Esophagus muscularis mucosa (tissue), 4 donors: ENCODE results near the gene LCN15. TPM values are rescaled to one million over a fixed set of nuclear protein-coding genes. Genes with fewer than 3 reads are reported as not detected.

ENCODE experiments used
- DNase-seq: peaks from one replicate; pipeline ENCODE4 v3.0.0-alpha.2; 2017; ENCODE audit errors: extremely low spot score
- H3K27ac ChIP-seq, 4 donors: fragments of 200-600 bp; sonication (generic); replicated peaks in 1 of 4; 1 replicate in 3 of 4; 2 replicates in 1 of 4; pipeline ENCODE4 v1.5.1; 2016 to 2019; ENCODE audit warnings: mild to moderate bottlenecking in 1 of 4
- H3K27me3 ChIP-seq, 4 donors: fragments of 200-600 bp; sonication (generic); one replicate each; pipeline versions ENCODE4 v1.5.1 to v1.6.0; 2016 to 2019
- H3K36me3 ChIP-seq, 4 donors: fragments of 200-600 bp; sonication (generic); one replicate each; pipeline ENCODE4 v1.5.1; 2016 to 2019
- H3K4me1 ChIP-seq, 4 donors: fragments of 200-600 bp; sonication (generic); one replicate each; pipeline ENCODE4 v1.5.1; 2016 to 2019
- H3K4me3 ChIP-seq, 4 donors: fragments of 200-600 bp; sonication (generic); 1 replicate in 2 of 4; 2 replicates in 2 of 4; pipeline ENCODE4 v1.5.1; 2016 to 2019; ENCODE audit warnings: mild to moderate bottlenecking in 4 of 4, moderate library complexity in 1 of 4
- H3K9me3 ChIP-seq, 4 donors: fragments of 200-600 bp; sonication (generic); 1 replicate in 3 of 4; 2 replicates in 1 of 4; pipeline ENCODE4 v1.5.1; 2016 to 2019
- CTCF ChIP-seq, 3 experiments: fragments of 200-600 bp in 2 of 3; fragments of 450-650 bp in 1 of 3; sonication (generic) in 2 of 3; IDR thresholded peaks; one replicate each; pipeline ENCODE4 v1.5.1; 2017 to 2019; ENCODE audit warnings: antibody characterized with exemption in 3 of 3, mild to moderate bottlenecking in 2 of 3, moderate library complexity in 1 of 3
- EP300 ChIP-seq: sonication (generic); formaldehyde crosslinking; IDR thresholded peaks from one replicate; pipeline ENCODE4 v1.6.1; 2017; ENCODE audit warnings: antibody characterized with exemption
- POLR2A ChIP-seq: fragments of 450-650 bp; IDR thresholded peaks from one replicate; pipeline ENCODE4 v1.6.1; 2017; ENCODE audit warnings: antibody characterized with exemption, moderate library complexity, mild to moderate bottlenecking, low read depth
- POLR2AphosphoS5 ChIP-seq, 2 donors: sonication (generic); formaldehyde crosslinking; IDR thresholded peaks; one replicate each; pipeline ENCODE4 v1.6.1; 2017; ENCODE audit warnings: antibody characterized with exemption in 2 of 2
- WGBS: methylation state at CpG from one replicate; pipeline ENCODE4 v1.1.5; 2018; 5-methylcytosine and 5-hydroxymethylcytosine counted together
- intact Hi-C: fragments of 100-400 bp; cut with DNase I; formaldehyde crosslinking; loops from one replicate; pipeline ENCODE4 v1.15.1; 2023
- total RNA-seq, 4 donors: library from RNA; depleted of rRNA; stranded (reverse); fragments of >200 nt; gene quantifications; one replicate each; pipeline versions ENCODE4 v1.1.0 to v1.2.1, GENCODE V29; 2016

The LCN15 gene
- total RNA-seq, 4 donors from 2014 or later: not detected

GRCh38 chr9:136782452-136782851 lies 18.1 kb upstream of the LCN15 start:
- H3K4me3 ChIP-seq: no peak overlapping the region
- TF ChIP-seq EP300 (no peak), CTCF (IDR thresholded peaks at IDR 0.05) (no peak), POLR2A (no peak), POLR2AphosphoS5 (IDR thresholded peaks at IDR 0.05) (no peak)
- H3K27me3 ChIP-seq: no peaks in the 10 kb centered on the region
- H3K9me3 ChIP-seq: no peaks in the 10 kb centered on the region
- H3K4me1 ChIP-seq: peaks cover 0 to 2% (median 2%) of the 10 kb centered on the region in 4 donors
- intact Hi-C loops: no loop called here
- WGBS: 92% methylated on average over 3 of the region's 3 CpGs
- H3K36me3 ChIP-seq: no peaks in the 10 kb centered on the region
- no peak overlapping the region for H3K27ac ChIP-seq
- DNase-seq: no peak

GRCh38 chr9:136779808-136780207 lies 15.5 kb upstream of the LCN15 start:
- TF ChIP-seq EP300: no peak
- no peak for TF ChIP-seq POLR2A
- no peak for TF ChIP-seq POLR2AphosphoS5 (IDR thresholded peaks at IDR 0.05)
- TF ChIP-seq CTCF (IDR thresholded peaks at IDR 0.05): no peak
- Histone ChIP-seq H3K27me3 (no peaks in the 10 kb centered on the region), H3K27ac (no peak overlapping the region), H3K4me1 (no peaks in the 10 kb centered on the region), H3K4me3 (no peak overlapping the region), H3K9me3 (no peaks in the 10 kb centered on the region), H3K36me3 (no peaks in the 10 kb centered on the region)
- intact Hi-C loops: no loop called here
- no peak for DNase-seq
- WGBS: 65% methylated on average over 5 of the region's 5 CpGs

GRCh38 chr9:136777359-136777758 lies 13.0 kb upstream of the LCN15 start:
- Histone ChIP-seq H3K27ac (no peak overlapping the region), H3K4me1 (no peaks in the 10 kb centered on the region), H3K9me3 (peaks cover 0 to 6% (median 3%) of the 10 kb centered on the region in 4 donors), H3K4me3 (no peak overlapping the region), H3K36me3 (no peaks in the 10 kb centered on the region), H3K27me3 (no peaks in the 10 kb centered on the region)
- intact Hi-C loops: no loop called here
- 83% methylated on average over 14 of the region's 14 CpGs for WGBS
- TF ChIP-seq EP300 (no peak), CTCF (IDR thresholded peaks at IDR 0.05) (no peak), POLR2A (no peak), POLR2AphosphoS5 (IDR thresholded peaks at IDR 0.05) (no peak)
- DNase-seq: no peak

GRCh38 chr9:136776947-136777346 lies 12.6 kb upstream of the LCN15 start:
- 61% methylated on average over 7 of the region's 7 CpGs for WGBS

More at GRCh38 chr9:136776947-136777346, 12.6 kb upstream of the LCN15 start:
- H3K36me3 ChIP-seq: no peaks in the 10 kb centered on the region
- no peak for DNase-seq
- no peak overlapping the region for H3K27ac ChIP-seq
- TF ChIP-seq POLR2A (no peak), POLR2AphosphoS5 (IDR thresholded peaks at IDR 0.05) (no peak), EP300 (no peak), CTCF (IDR thresholded peaks at IDR 0.05) (no peak)
- H3K4me1 ChIP-seq: no peaks in the 10 kb centered on the region
- H3K9me3 ChIP-seq: peaks cover 0 to 6% (median 3%) of the 10 kb centered on the region in 4 donors
- H3K4me3 ChIP-seq: no peak overlapping the region
- intact Hi-C loops: no loop called here
- no peaks in the 10 kb centered on the region for H3K27me3 ChIP-seq
